PC-9 (cell line): Measurements from ENCODE around the gene SLC40A1.

Source experiments
- CTCF ChIP-seq: fragments of 200-600 bp; sonication (generic); conservative IDR thresholded peaks from 2 replicates; pipeline ENCODE4 v1.6.1; 2017; ENCODE audit warnings: mixed run types, antibody characterized with exemption, mild to moderate bottlenecking, moderate library complexity
- EZH2 ChIP-seq: fragments of 200-600 bp; sonication (generic); IDR thresholded peaks from 2 replicates; pipeline ENCODE4 v1.8.0; 2017; ENCODE audit warnings: antibody characterized with exemption, low read depth

DNA sequence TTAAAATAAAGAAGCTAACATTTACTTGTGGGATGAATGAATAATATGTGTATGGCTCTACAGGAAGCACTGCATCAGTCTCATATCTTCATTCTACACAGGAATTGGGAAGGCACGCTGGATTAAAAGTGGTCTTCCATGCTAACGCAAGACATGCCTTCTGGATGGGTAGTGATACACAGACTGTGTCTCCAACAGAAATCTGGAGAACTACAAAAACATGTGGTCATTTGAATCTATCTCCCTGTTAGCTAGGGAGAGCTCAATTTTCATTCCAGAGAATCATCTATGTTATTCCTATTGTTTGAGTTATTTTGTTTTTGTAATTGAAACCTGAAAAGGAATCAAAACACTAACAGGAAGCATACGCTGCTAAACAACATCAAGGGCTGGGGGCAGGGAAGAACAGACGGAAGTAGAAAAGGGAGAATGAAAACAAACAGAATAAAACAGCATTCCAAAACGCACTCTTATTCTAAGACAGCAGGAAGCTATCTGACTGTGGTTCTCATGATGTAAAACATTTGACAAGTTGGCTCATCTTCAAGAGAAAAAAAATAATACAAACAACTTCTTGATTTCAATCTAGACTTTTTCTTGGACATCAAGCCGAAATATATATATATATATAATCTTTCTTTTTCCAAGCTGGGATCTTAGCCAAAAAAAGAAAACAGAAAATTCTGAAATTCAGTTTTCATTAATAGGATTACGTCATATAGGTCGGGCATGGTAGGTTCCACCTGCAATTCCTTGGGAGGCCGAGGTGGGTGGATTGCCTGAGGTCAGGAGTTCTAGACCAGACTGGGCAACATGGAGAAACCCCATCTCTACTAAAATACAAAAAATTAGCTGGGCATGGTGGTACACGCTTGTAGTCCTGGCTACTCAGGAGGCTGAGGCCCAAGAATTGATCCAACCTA is 49.2 kb upstream of the SLC40A1 start:
- TF ChIP-seq CTCF (no peak), EZH2 (no peak)
